K562 (cell line): ENCODE data around the gene KCNIP2. TPM values are rescaled to one million over a fixed set of nuclear protein-coding genes. Genes with fewer than 3 reads are reported as not detected.
A peak's percentile ranks its signal among the peaks of the same experiment; 100 is the strongest.

Source experiments
- BRD9 ChIP-seq: fragments of 450-650 bp; IDR thresholded peaks from 2 replicates; pipeline ENCODE4 v1.6.1; 2018; ENCODE audit warnings: low read depth; ENCODE audit not compliant: partially characterized antibody
- E2F8 ChIP-seq: fragments of 450-650 bp; IDR thresholded peaks from 2 replicates; pipeline ENCODE4 v1.7.1; 2018; ENCODE audit warnings: mild to moderate bottlenecking, low read depth; ENCODE audit not compliant: partially characterized antibody
- FOXP4 ChIP-seq: sonication (generic); formaldehyde crosslinking; IDR thresholded peaks from 2 replicates; pipeline ENCODE4 v1.8.0; 2022; ENCODE audit warnings: mild to moderate bottlenecking, missing genetic modification reagents, borderline replicate concordance
- HNRNPUL1 ChIP-seq: fragments of 200-400 bp; formaldehyde crosslinking; IDR thresholded peaks from 2 replicates; pipeline ENCODE4 v1.6.1; 2017; ENCODE audit warnings: low read length
- MAZ ChIP-seq, 2 experiments: fragments of 450-650 bp in 1 of 2; sonication (generic) in 1 of 2; formaldehyde crosslinking; IDR thresholded peaks in 1 of 2; conservative IDR thresholded peaks in 1 of 2; 2 replicates each; pipeline versions ENCODE4 v1.4.0 to v1.5.0; 2020; ENCODE audit warnings: mild to moderate bottlenecking in 1 of 2, missing genetic modification reagents in 1 of 2
- MEF2A ChIP-seq: IDR thresholded peaks from 2 replicates; pipeline ENCODE4 v1.6.1; 2011; ENCODE audit warnings: low read depth, mild to moderate bottlenecking, low read length, moderate library complexity; ENCODE audit not compliant: control insufficient read depth
- NR3C1 ChIP-seq: sonication (generic); formaldehyde crosslinking; IDR thresholded peaks from 2 replicates; pipeline ENCODE4 v1.8.1; 2022; ENCODE audit warnings: missing genetic modification reagents
- TEAD1 ChIP-seq, 2 experiments: fragments of 450-650 bp in 1 of 2; sonication (generic) in 1 of 2; formaldehyde crosslinking; IDR thresholded peaks; 2 replicates each; pipeline versions ENCODE4 v1.4.0 to v1.8.0; 2020 to 2022; ENCODE audit warnings: mild to moderate bottlenecking in 2 of 2, missing genetic modification reagents in 1 of 2
- ZFP91 ChIP-seq: sonication (generic); formaldehyde crosslinking; IDR thresholded peaks from 2 replicates; pipeline ENCODE4 v1.8.0; 2022; ENCODE audit warnings: mild to moderate bottlenecking, missing genetic modification reagents
- ZNF699 ChIP-seq: fragments of 250-450 bp; sonication (Bioruptor Pico); IDR thresholded peaks from 2 replicates; pipeline ENCODE4 v1.8.0; 2021; ENCODE audit warnings: mild to moderate bottlenecking, moderate library complexity; ENCODE audit not compliant: insufficient replicate concordance
- polyA plus RNA-seq, 8 experiments: library from polyadenylated mRNA; depleted of rRNA in 4 of 8; stranded (reverse) in 5 of 8; unstranded in 3 of 8; fragments of >200 nt; fragmentation: Nextera tagmentation in 2 of 8; fragmentation: Illumina TruSeq in 1 of 8; extraction: Ambion mirVana in 2 of 8; extraction: Trizol in 1 of 8; gene quantifications; 2 replicates each; pipeline versions ENCODE4 v1.2.1 to v1.2.3, GENCODE V29; 2011 to 2014; ENCODE audit warnings: inconsistent platforms in 1 of 8, missing spikeins in 1 of 8
- total RNA-seq, 7 experiments: library from RNA; depleted of rRNA in 6 of 7; stranded (reverse); fragments of >200 nt in 6 of 7; fragmentation: Illumina TruSeq in 2 of 7; extraction: Trizol in 2 of 7; gene quantifications; 2 replicates each; pipeline versions ENCODE4 v1.2.1 to v1.2.3, GENCODE V29; 2011 to 2021; ENCODE audit warnings: low replicate concordance in 1 of 7
- TF ChIP-seq, protein P1 (sequence below): fragments of 450-650 bp; IDR thresholded peaks from 2 replicates; pipeline ENCODE4 v1.6.1; 2018; ENCODE audit warnings: mild to moderate bottlenecking, low read depth; ENCODE audit not compliant: partially characterized antibody
- TF ChIP-seq, protein P2 (sequence below): sonication (generic); formaldehyde crosslinking; IDR thresholded peaks from 2 replicates; pipeline ENCODE4 v1.8.0; 2022; ENCODE audit warnings: missing genetic modification reagents, mild to moderate bottlenecking, borderline replicate concordance

The KCNIP2 gene
- total and polyA plus RNA-seq, 9 of the 15 experiments (the other 6 are each of a cell fraction or from before 2014, with no cell fraction given), result 2.5 to 7.6 (median 4.1) TPM

- no peak for TF ChIP-seq TEAD1 (CRISPR knock-in tag; IDR thresholded peaks at IDR 0.05)
- no peak for TF ChIP-seq MEF2A
- TF ChIP-seq, protein P1, sequence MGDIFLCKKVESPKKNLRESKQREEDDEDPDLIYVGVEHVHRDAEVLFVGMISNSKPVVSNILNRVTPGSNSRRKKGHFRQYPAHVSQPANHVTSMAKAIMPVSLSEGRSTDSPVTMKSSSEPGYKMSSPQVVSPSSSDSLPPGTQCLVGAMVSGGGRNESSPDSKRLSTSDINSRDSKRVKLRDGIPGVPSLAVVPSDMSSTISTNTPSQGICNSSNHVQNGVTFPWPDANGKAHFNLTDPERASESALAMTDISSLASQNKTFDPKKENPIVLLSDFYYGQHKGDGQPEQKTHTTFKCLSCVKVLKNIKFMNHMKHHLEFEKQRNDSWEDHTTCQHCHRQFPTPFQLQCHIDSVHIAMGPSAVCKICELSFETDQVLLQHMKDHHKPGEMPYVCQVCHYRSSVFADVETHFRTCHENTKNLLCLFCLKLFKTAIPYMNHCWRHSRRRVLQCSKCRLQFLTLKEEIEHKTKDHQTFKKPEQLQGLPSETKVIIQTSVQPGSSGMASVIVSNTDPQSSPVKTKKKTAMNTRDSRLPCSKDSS, result no peak
- TF ChIP-seq, protein P2, sequence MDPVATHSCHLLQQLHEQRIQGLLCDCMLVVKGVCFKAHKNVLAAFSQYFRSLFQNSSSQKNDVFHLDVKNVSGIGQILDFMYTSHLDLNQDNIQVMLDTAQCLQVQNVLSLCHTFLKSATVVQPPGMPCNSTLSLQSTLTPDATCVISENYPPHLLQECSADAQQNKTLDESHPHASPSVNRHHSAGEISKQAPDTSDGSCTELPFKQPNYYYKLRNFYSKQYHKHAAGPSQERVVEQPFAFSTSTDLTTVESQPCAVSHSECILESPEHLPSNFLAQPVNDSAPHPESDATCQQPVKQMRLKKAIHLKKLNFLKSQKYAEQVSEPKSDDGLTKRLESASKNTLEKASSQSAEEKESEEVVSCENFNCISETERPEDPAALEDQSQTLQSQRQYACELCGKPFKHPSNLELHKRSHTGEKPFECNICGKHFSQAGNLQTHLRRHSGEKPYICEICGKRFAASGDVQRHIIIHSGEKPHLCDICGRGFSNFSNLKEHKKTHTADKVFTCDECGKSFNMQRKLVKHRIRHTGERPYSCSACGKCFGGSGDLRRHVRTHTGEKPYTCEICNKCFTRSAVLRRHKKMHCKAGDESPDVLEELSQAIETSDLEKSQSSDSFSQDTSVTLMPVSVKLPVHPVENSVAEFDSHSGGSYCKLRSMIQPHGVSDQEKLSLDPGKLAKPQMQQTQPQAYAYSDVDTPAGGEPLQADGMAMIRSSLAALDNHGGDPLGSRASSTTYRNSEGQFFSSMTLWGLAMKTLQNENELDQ (CRISPR knock-in tag), result no peak
- peak; percentile 94 for TF ChIP-seq ZFP91 (CRISPR knock-in tag)
- peak; percentile 26 to 75; a peak in 3 of 4 replicates for TF ChIP-seq MAZ (CRISPR knock-in tag; conservative IDR thresholded peaks at IDR 0.05 in 1 of 2, IDR thresholded peaks at IDR 0.05 in 1 of 2)
- no peak for TF ChIP-seq NR3C1 (CRISPR knock-in tag)
- TF ChIP-seq BRD9, result no peak
- TF ChIP-seq E2F8, result no peak
- no peak for TF ChIP-seq HNRNPUL1
- no peak for TF ChIP-seq ZNF699
- no peak for TF ChIP-seq FOXP4
Observed at GRCh38 chr10:101782811-101783735, 60.5 kb downstream of the KCNIP2 start, which contains the start of gene NPM3 (continued).
